Stomach (tissue), 9 donors: ENCODE measurements around the gene FLNA. TPM values are rescaled to one million over a fixed set of nuclear protein-coding genes. Genes with fewer than 3 reads are reported as not detected.

Source experiments
- DNase-seq, 2 donors: peaks; one replicate each; pipeline versions ENCODE4 v3.0.0 to v3.0.0-alpha.2; 2013 to 2019
- H3K27ac ChIP-seq, 5 donors: fragments of 200-600 bp in 4 of 5; sonication (generic) in 4 of 5; one replicate each; pipeline ENCODE4 v1.5.1; 2013 to 2019; ENCODE audit warnings: mild to moderate bottlenecking in 1 of 5, moderate library complexity in 1 of 5
- H3K27me3 ChIP-seq, 3 donors: fragments of 200-600 bp; sonication (generic); one replicate each; pipeline ENCODE4 v1.5.1; 2017 to 2019; ENCODE audit warnings: mixed run types in 1 of 3
- H3K36me3 ChIP-seq, 4 donors: fragments of 200-600 bp; sonication (generic); 1 replicate in 3 of 4; 2 replicates in 1 of 4; pipeline ENCODE4 v1.5.1; 2016 to 2019
- H3K4me1 ChIP-seq, 4 donors: fragments of 200-600 bp; sonication (generic); one replicate each; pipeline ENCODE4 v1.5.1; 2016 to 2019
- H3K4me3 ChIP-seq, 4 donors: fragments of 200-600 bp; sonication (generic) in 3 of 4; one replicate each; pipeline ENCODE4 v1.5.1; 2016 to 2019; ENCODE audit warnings: mild to moderate bottlenecking in 1 of 4
- H3K9me3 ChIP-seq, 4 donors: fragments of 200-600 bp; sonication (generic); one replicate each; pipeline ENCODE4 v1.5.1; 2016 to 2019
- EP300 ChIP-seq: sonication (generic); formaldehyde crosslinking; IDR thresholded peaks from one replicate; pipeline ENCODE4 v1.6.1; 2017; ENCODE audit warnings: antibody characterized with exemption
- POLR2A ChIP-seq, 4 donors: fragments of 450-650 bp; IDR thresholded peaks; one replicate each; pipeline ENCODE4 v1.6.1; 2016; ENCODE audit warnings: antibody characterized with exemption in 4 of 4, control low read depth in 2 of 4, mild to moderate bottlenecking in 1 of 4, moderate library complexity in 1 of 4
- POLR2AphosphoS5 ChIP-seq, 3 donors: sonication (generic); formaldehyde crosslinking; IDR thresholded peaks; one replicate each; pipeline ENCODE4 v1.6.1; 2016; ENCODE audit warnings: antibody characterized with exemption in 3 of 3
- WGBS, 5 donors: extraction: QIAGEN DNeasy Blood & Tissue Kit in 3 of 5; methylation state at CpG; one replicate each; pipeline versions ENCODE4 v1.1.5 to v1.1.7; 2013 to 2018; 5-methylcytosine and 5-hydroxymethylcytosine counted together
- intact Hi-C: fragments of 100-400 bp; cut with DNase I; formaldehyde crosslinking; loops from one replicate; pipeline ENCODE4 v1.15.1; 2023; ENCODE audit warnings: low total_unique reads
- polyA plus RNA-seq, 3 donors: library from polyadenylated mRNA; stranded (reverse); fragments of 200-250 nt; gene quantifications; one replicate each; pipeline ENCODE4 v1.2.3, GENCODE V29; 2013
- total RNA-seq, 5 donors: library from RNA; depleted of rRNA; stranded (reverse); fragments of >200 nt; gene quantifications; one replicate each; pipeline versions ENCODE4 v1.1.0 to v1.2.3, GENCODE V29; 2014 to 2016
- TF ChIP-seq, protein P1 (sequence below), 7 experiments: fragments of 450-650 bp in 4 of 7; fragments of 200-600 bp in 3 of 7; sonication (generic) in 3 of 7; IDR thresholded peaks; one replicate each; pipeline ENCODE4 v1.5.1; 2016 to 2019; ENCODE audit warnings: antibody characterized with exemption in 7 of 7, control low read depth in 2 of 7, mild to moderate bottlenecking in 1 of 7
- donor health status: healthy with polysubstance abuse.
- donor health status: Bipolar disorder and iron deficiency.
- donor health status: healthy.

FLNA gene
- total and polyA plus RNA-seq, 8 donors, result 89.2 to 3,511 (median 1,483) TPM

DNA sequence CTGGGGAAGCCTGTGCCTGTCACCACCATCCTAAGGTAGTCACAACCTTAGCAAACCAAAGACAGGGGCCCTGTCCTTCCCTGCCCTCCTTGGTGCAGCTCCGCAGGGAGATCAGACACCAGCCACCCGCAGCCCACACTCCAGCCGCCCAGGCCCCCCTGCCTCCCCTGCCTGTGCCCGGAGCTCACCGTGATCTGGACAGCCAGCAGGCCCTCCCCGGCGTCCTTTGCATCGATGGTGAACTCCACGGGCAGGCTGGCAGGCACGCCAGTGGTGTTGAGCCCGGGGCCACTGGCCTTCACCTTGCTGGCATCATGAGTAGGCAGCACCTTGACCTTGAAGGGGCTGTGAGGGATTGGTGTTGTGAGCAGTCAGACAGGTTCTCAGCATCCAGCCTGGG, 16.4 kb downstream of the FLNA start:
- Histone ChIP-seq H3K9me3 (no peaks in the 10 kb centered on the region), H3K27ac (peak overlapping the region in 2 of 5 donors; percentile 29 to 43), H3K36me3 (peaks cover 65 to 97% (median 94%) of the 10 kb centered on the region in 4 donors), H3K27me3 (no peaks in the 10 kb centered on the region), H3K4me1 (no peaks in the 10 kb centered on the region), H3K4me3 (no peak overlapping the region)
- intact Hi-C loops, result no loop called here
- no peak for TF ChIP-seq EP300
- TF ChIP-seq, protein P1, sequence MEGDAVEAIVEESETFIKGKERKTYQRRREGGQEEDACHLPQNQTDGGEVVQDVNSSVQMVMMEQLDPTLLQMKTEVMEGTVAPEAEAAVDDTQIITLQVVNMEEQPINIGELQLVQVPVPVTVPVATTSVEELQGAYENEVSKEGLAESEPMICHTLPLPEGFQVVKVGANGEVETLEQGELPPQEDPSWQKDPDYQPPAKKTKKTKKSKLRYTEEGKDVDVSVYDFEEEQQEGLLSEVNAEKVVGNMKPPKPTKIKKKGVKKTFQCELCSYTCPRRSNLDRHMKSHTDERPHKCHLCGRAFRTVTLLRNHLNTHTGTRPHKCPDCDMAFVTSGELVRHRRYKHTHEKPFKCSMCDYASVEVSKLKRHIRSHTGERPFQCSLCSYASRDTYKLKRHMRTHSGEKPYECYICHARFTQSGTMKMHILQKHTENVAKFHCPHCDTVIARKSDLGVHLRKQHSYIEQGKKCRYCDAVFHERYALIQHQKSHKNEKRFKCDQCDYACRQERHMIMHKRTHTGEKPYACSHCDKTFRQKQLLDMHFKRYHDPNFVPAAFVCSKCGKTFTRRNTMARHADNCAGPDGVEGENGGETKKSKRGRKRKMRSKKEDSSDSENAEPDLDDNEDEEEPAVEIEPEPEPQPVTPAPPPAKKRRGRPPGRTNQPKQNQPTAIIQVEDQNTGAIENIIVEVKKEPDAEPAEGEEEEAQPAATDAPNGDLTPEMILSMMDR (IDR thresholded peaks at IDR 0.05), result no peak
- no peak for TF ChIP-seq POLR2AphosphoS5 (IDR thresholded peaks at IDR 0.05)
- no peak for TF ChIP-seq POLR2A (IDR thresholded peaks at IDR 0.05)
- WGBS, 5 donors, result 85 to 93% (median 87%) methylated on average over 11 of the region's 11 CpGs; no CpG with 5 or more reads in 1 of the 5 donors
- no peak for DNase-seq

DNA sequence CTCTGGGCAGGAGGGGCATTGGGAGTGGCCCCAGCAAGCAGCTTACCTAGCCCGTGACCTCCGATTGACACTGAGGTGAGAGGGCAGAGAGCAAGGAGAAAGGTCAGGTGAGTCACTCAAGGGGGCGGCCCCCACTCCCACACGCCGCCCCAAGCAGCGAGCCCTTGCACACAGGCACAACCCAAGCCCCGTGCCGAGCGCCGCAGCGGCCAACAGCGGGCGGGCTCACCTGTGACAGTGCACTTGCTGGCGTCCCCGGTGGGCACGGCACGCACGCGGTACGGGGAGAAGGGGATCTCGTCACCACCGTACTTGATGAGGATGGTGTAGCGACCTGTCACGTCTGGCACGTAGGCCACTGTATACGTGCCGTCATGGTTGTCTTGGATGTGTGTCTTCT, 17.2 kb downstream of the FLNA start:
- Histone ChIP-seq H3K36me3 (peaks cover 61 to 97% (median 95%) of the 10 kb centered on the region in 4 donors), H3K27me3 (no peaks in the 10 kb centered on the region), H3K4me3 (no peak overlapping the region), H3K27ac (peak overlapping the region in 2 of 5 donors; percentile 35 to 53), H3K9me3 (no peaks in the 10 kb centered on the region), H3K4me1 (no peaks in the 10 kb centered on the region)
- intact Hi-C loops, result no loop called here
- DNase-seq, result no peak
- TF ChIP-seq POLR2AphosphoS5 (IDR thresholded peaks at IDR 0.05), result no peak
- no peak for TF ChIP-seq POLR2A (IDR thresholded peaks at IDR 0.05)
- TF ChIP-seq EP300, result no peak
- TF ChIP-seq, protein P1 (IDR thresholded peaks at IDR 0.05), result no peak
- 74 to 94% (median 91%) methylated on average over 2 to 27 of the region's 27 CpGs for WGBS, 5 donors

DNA sequence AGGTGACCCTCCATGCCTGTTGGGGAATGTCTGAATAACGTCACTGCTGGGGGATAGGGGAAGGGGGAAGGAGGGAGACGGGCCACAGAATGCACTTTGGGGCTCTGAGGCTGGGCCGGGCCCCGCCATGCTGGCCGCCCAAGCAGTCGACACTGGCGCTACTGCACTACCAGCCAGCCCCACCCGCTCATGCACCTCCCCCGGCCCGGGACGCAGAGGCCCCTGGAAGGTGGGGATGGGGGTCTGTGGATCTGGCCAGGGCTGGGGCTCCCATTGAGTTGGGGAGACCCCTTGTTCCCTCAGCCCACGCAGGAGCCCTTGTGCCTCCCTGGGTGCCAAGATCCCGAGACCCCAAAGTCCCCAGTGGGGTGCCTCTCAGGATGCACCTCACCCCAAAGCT, 17.8 kb downstream of the FLNA start:
- H3K27ac ChIP-seq, result peak overlapping the region in 2 of 5 donors; percentile 35 to 53
- TF ChIP-seq POLR2AphosphoS5 (IDR thresholded peaks at IDR 0.05) (no peak), EP300 (no peak), POLR2A (IDR thresholded peaks at IDR 0.05) (no peak)
- TF ChIP-seq, protein P1 (IDR thresholded peaks at IDR 0.05), result no peak
- WGBS, 5 donors, result 80 to 100% (median 87%) methylated on average over 1 to 13 of the region's 13 CpGs
- intact Hi-C loops, result no loop called here
- no peaks in the 10 kb centered on the region for H3K27me3 ChIP-seq
- no peak for DNase-seq
- H3K4me1 ChIP-seq, result peaks cover 0 to 5% (median 0%) of the 10 kb centered on the region in 4 donors
- H3K9me3 ChIP-seq, result no peaks in the 10 kb centered on the region
- no peak overlapping the region for H3K4me3 ChIP-seq
- H3K36me3 ChIP-seq, result peaks cover 55 to 97% (median 95%) of the 10 kb centered on the region in 4 donors

DNA sequence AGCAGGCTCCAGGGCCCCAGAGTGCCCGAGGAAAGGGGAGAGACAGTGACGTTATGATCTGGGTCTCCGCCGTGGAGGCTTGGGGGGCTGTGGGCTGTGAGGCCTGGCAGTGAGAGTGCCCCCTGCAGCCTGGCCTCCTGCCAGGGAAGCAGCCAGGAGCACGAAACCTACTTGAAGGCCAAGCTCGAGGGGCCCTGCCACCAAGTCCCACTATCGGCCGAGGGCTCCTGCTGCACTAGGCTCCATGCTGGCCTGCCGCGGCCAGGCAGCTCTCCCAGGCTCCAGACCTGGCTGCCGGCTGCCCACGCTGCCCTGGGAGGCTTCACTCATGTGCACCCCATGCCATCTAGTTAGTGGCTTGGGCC, 18.7 kb downstream of the FLNA start:
- intact Hi-C loops, result no loop called here
- peak overlapping the region in 1 of 5 donors; percentile 53 for H3K27ac ChIP-seq
- no peak for TF ChIP-seq POLR2A (IDR thresholded peaks at IDR 0.05)
- TF ChIP-seq, protein P1 (IDR thresholded peaks at IDR 0.05), result no peak
- no peak for TF ChIP-seq EP300
- no peak for TF ChIP-seq POLR2AphosphoS5 (IDR thresholded peaks at IDR 0.05)

More for the DNA sequence above, 18.7 kb downstream of the FLNA start:
- peaks cover 0 to 12% (median 4%) of the 10 kb centered on the region in 4 donors for H3K4me1 ChIP-seq
- 51 to 84% (median 75%) methylated on average over 3 to 12 of the region's 12 CpGs for WGBS, 5 donors
- no peaks in the 10 kb centered on the region for H3K9me3 ChIP-seq
- no peak for DNase-seq
- H3K27me3 ChIP-seq, result no peaks in the 10 kb centered on the region
- no peak overlapping the region for H3K4me3 ChIP-seq
- H3K36me3 ChIP-seq, result peaks cover 52 to 100% (median 97%) of the 10 kb centered on the region in 4 donors
